WTC11 (cell line): ENCODE measurements around the gene SCNN1A. TPM values are rescaled to one million over a fixed set of nuclear protein-coding genes. Genes with fewer than 3 reads are reported as not detected.
A peak's percentile ranks its signal among the peaks of the same experiment; 100 is the strongest.

Source experiments
- ATAC-seq: fragments of 200-7000 bp; cut with Tn5 transposase; 2 replicates; pipeline ENCODE4 v1.10.0; 2021; ENCODE audit warnings: mild to moderate bottlenecking, moderate library complexity
- CTCF ChIA-PET: fragments of 300-600 bp; sonication (Branson Sonifier 250); formaldehyde crosslinking; loops from one replicate; lab custom pipeline; 2021; ENCODE audit warnings: antibody characterized with exemption; lab: Charles Lee
- POLR2A ChIA-PET: fragments of 350-600 bp; sonication (Branson Sonifier 250); formaldehyde crosslinking; loops from one replicate; lab custom pipeline; 2021; ENCODE audit warnings: antibody characterized with exemption; lab: Charles Lee
- DNase-seq: peaks from one replicate; pipeline ENCODE4 v3.0.0; 2021; ENCODE audit warnings: low spot score
- H3K27ac Mint-ChIP-seq: 2 replicates; pipeline ENCODE4 v1.8.0; 2021; ENCODE audit warnings: mixed read lengths
- H3K27me3 Mint-ChIP-seq: 2 replicates; pipeline ENCODE4 v1.8.0; 2021; ENCODE audit warnings: low read depth, mild to moderate bottlenecking, moderate library complexity, mixed read lengths
- H3K36me3 Mint-ChIP-seq: 2 replicates; pipeline ENCODE4 v1.8.0; 2021; ENCODE audit warnings: mixed read lengths
- H3K4me1 Mint-ChIP-seq: 2 replicates; pipeline ENCODE4 v1.8.0; 2022; ENCODE audit warnings: mixed read lengths
- H3K4me3 Mint-ChIP-seq: 2 replicates; pipeline ENCODE4 v1.8.0; 2021; ENCODE audit warnings: mild to moderate bottlenecking, moderate library complexity, mixed read lengths
- H3K9me3 Mint-ChIP-seq: 2 replicates; pipeline ENCODE4 v1.8.0; 2021; ENCODE audit warnings: mixed read lengths
- GTF2I ChIP-seq: fragments of 250-450 bp; sonication (Bioruptor Pico); conservative IDR thresholded peaks from 2 replicates; pipeline ENCODE4 v1.4.0; 2021; ENCODE audit warnings: mild to moderate bottlenecking
- KAT7 ChIP-seq: sonication (generic); formaldehyde crosslinking; IDR thresholded peaks from 2 replicates; pipeline ENCODE4 v1.8.1; 2023; ENCODE audit warnings: missing genetic modification reagents, mild to moderate bottlenecking, borderline replicate concordance
- TEAD1 ChIP-seq: sonication (generic); formaldehyde crosslinking; IDR thresholded peaks from 2 replicates; pipeline ENCODE4 v1.8.0; 2022; ENCODE audit warnings: mild to moderate bottlenecking, missing genetic modification reagents
- ZNF263 ChIP-seq: sonication (generic); formaldehyde crosslinking; IDR thresholded peaks from 2 replicates; pipeline ENCODE4 v1.8.1; 2022; ENCODE audit warnings: low read depth, mild to moderate bottlenecking, moderate library complexity, missing genetic modification reagents
- total RNA-seq: library from RNA; stranded (reverse); gene quantifications from 3 replicates; pipeline ENCODE4 v1.2.3, GENCODE V29; 2021
- TF ChIP-seq, protein P1 (sequence below): fragments of 250-450 bp; sonication (Bioruptor Pico); IDR thresholded peaks from 2 replicates; pipeline ENCODE4 v1.9.0; 2021; ENCODE audit warnings: mild to moderate bottlenecking
- TF ChIP-seq, protein P2 (sequence below): sonication (generic); formaldehyde crosslinking; IDR thresholded peaks from 2 replicates; pipeline ENCODE4 v1.8.0; 2022; ENCODE audit warnings: mild to moderate bottlenecking, missing genetic modification reagents
- TF ChIP-seq, protein P3 (sequence below): sonication (generic); formaldehyde crosslinking; IDR thresholded peaks from 2 replicates; pipeline ENCODE4 v1.8.1; 2022; ENCODE audit warnings: low read depth, missing genetic modification reagents, borderline replicate concordance
- TF ChIP-seq, protein P4 (sequence below): sonication (generic); formaldehyde crosslinking; IDR thresholded peaks from 2 replicates; pipeline ENCODE4 v1.8.1; 2023; ENCODE audit warnings: mild to moderate bottlenecking, missing genetic modification reagents, moderate library complexity
- TF ChIP-seq, protein P5 (sequence below): fragments of 250-450 bp; sonication (Bioruptor Pico); conservative IDR thresholded peaks from 2 replicates; pipeline ENCODE4 v1.9.0; 2021; ENCODE audit warnings: mild to moderate bottlenecking
- TF ChIP-seq, protein P6 (sequence below): sonication (generic); formaldehyde crosslinking; IDR thresholded peaks from 2 replicates; pipeline ENCODE4 v1.8.1; 2022; ENCODE audit warnings: missing genetic modification reagents, borderline replicate concordance
- TF ChIP-seq, protein P7 (sequence below): sonication (generic); formaldehyde crosslinking; IDR thresholded peaks from 2 replicates; pipeline ENCODE4 v1.8.1; 2022; ENCODE audit warnings: mild to moderate bottlenecking, missing genetic modification reagents, moderate library complexity, borderline replicate concordance
- TF ChIP-seq, protein P8 (sequence below): fragments of 250-450 bp; sonication (Bioruptor Pico); IDR thresholded peaks from 2 replicates; pipeline ENCODE4 v1.8.0; 2021; ENCODE audit warnings: mild to moderate bottlenecking
- TF ChIP-seq, protein P9 (sequence below): sonication (generic); formaldehyde crosslinking; IDR thresholded peaks from 2 replicates; pipeline ENCODE4 v1.8.1; 2023; ENCODE audit warnings: mild to moderate bottlenecking, missing genetic modification reagents
- TF ChIP-seq, protein P10 (sequence below): sonication (generic); formaldehyde crosslinking; IDR thresholded peaks from 2 replicates; pipeline ENCODE4 v1.8.1; 2023; ENCODE audit warnings: mild to moderate bottlenecking, missing genetic modification reagents, moderate library complexity

The SCNN1A gene
- total RNA-seq, 1 experiment from 2014 or later: 100 TPM

DNA sequence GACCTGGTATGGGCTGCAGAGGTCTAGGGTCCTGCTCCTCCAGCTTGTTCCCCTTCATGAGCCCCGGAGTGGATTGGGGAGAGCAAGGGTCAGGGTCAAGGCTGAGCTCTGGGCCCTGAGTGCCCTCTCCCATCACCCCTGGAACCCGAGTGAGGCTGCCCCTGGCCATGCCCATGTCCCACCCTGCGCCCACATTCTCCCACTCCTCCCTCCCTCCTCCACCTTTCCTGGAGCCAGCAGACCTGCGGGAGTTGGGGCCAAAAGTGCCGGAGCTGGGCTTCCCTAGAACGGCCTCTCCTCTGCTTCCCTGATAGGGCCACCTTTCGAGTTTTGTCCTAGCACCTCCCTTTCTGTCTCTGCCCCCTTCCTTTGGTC, 590 bp downstream of the SCNN1A start:
- TF ChIP-seq, protein P1, sequence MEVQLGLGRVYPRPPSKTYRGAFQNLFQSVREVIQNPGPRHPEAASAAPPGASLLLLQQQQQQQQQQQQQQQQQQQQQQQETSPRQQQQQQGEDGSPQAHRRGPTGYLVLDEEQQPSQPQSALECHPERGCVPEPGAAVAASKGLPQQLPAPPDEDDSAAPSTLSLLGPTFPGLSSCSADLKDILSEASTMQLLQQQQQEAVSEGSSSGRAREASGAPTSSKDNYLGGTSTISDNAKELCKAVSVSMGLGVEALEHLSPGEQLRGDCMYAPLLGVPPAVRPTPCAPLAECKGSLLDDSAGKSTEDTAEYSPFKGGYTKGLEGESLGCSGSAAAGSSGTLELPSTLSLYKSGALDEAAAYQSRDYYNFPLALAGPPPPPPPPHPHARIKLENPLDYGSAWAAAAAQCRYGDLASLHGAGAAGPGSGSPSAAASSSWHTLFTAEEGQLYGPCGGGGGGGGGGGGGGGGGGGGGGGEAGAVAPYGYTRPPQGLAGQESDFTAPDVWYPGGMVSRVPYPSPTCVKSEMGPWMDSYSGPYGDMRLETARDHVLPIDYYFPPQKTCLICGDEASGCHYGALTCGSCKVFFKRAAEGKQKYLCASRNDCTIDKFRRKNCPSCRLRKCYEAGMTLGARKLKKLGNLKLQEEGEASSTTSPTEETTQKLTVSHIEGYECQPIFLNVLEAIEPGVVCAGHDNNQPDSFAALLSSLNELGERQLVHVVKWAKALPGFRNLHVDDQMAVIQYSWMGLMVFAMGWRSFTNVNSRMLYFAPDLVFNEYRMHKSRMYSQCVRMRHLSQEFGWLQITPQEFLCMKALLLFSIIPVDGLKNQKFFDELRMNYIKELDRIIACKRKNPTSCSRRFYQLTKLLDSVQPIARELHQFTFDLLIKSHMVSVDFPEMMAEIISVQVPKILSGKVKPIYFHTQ (CRISPR knock-in tag): no peak
- TF ChIP-seq, protein P2, sequence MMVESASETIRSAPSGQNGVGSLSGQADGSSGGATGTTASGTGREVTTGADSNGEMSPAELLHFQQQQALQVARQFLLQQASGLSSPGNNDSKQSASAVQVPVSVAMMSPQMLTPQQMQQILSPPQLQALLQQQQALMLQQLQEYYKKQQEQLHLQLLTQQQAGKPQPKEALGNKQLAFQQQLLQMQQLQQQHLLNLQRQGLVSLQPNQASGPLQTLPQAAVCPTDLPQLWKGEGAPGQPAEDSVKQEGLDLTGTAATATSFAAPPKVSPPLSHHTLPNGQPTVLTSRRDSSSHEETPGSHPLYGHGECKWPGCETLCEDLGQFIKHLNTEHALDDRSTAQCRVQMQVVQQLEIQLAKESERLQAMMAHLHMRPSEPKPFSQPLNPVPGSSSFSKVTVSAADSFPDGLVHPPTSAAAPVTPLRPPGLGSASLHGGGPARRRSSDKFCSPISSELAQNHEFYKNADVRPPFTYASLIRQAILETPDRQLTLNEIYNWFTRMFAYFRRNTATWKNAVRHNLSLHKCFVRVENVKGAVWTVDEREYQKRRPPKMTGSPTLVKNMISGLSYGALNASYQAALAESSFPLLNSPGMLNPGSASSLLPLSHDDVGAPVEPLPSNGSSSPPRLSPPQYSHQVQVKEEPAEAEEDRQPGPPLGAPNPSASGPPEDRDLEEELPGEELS: peak; percentile 6; the same call in 1 of the 2 replicates
- DNase-seq (no peak), ATAC-seq (no peak)
- Mint-ChIP-seq H3K4me3 (peak overlapping the region; percentile 91), H3K27ac (peak overlapping the region; percentile 99), H3K4me1 (peaks cover 82% of the 10 kb centered on the region), H3K27me3 (no peaks in the 10 kb centered on the region), H3K9me3 (no peaks in the 10 kb centered on the region), H3K36me3 (peaks cover 4% of the 10 kb centered on the region)
- ChIA-PET POLR2A (interaction anchor here (0.7 to 5.1 kb wide), 15 partner anchors 8 to 160 kb away, joined by 3 to 48 read pairs (median 9); partner anchors contain the start of genes GAPDH, LTBR, TAPBPL and TNFRSF1A), CTCF (interaction anchor here (0.6 to 8.0 kb wide), 11 partner anchors 9 to 163 kb away, joined by 3 to 68 read pairs (median 6); partner anchors contain the start of gene LTBR)

DNA sequence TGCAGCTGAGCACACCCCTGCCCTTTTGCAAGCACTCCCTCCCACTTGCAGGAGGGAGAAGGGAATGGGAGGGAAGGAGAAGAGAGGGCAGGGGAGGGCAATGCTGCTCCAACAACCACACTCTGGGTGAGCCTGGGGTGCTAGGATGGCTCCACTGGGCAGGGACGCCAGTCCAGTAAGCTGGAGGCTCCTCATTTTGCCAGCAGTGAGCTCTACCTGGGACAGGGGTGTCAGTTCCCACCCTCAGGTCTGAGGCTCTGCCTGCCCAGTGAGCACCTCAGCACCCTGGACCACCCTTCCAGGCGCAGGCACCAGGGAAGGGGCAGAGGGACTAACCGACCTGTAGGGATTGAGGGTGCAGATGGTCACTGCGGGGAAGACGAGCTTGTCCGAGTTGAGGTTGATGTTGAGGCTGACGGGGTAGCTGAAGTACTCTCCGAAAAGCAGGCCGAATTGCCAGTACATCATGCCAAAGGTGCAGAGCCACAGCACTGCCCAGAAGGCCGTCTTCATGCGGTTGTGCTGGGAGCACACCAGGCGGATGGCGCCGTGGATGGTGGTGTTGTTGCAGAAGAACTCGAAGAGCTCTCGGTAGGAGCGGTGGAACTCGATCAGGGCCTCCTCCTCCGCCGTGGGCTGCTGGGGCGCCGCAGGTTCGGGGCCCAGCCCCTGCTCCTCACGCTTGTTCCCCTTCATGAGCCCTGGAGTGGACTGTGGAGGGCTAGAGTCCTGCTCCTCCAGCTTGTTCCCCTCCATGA, 1.2 kb downstream of the SCNN1A start:
- H3K9me3 Mint-ChIP-seq: no peaks in the 10 kb centered on the region
- H3K4me1 Mint-ChIP-seq: peaks cover 84% of the 10 kb centered on the region
- CTCF ChIA-PET: interaction anchor here (1.0 to 8.0 kb wide), 9 partner anchors 9 to 164 kb away, joined by 3 to 68 read pairs (median 10); partner anchors contain the start of gene LTBR
- peak overlapping the region; percentile 91 for H3K4me3 Mint-ChIP-seq
- no peak for ATAC-seq
- peaks cover 5% of the 10 kb centered on the region for H3K36me3 Mint-ChIP-seq
- POLR2A ChIA-PET: interaction anchor here (1.0 to 5.1 kb wide), 12 partner anchors 8 to 160 kb away, joined by 3 to 48 read pairs (median 9); partner anchors contain the start of genes GAPDH, TAPBPL, TNFRSF1A and VAMP1
- no peaks in the 10 kb centered on the region for H3K27me3 Mint-ChIP-seq
- DNase-seq: no peak
- peak overlapping the region; percentile 99 for H3K27ac Mint-ChIP-seq
- TF ChIP-seq, protein P3, sequence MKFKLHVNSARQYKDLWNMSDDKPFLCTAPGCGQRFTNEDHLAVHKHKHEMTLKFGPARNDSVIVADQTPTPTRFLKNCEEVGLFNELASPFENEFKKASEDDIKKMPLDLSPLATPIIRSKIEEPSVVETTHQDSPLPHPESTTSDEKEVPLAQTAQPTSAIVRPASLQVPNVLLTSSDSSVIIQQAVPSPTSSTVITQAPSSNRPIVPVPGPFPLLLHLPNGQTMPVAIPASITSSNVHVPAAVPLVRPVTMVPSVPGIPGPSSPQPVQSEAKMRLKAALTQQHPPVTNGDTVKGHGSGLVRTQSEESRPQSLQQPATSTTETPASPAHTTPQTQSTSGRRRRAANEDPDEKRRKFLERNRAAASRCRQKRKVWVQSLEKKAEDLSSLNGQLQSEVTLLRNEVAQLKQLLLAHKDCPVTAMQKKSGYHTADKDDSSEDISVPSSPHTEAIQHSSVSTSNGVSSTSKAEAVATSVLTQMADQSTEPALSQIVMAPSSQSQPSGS (CRISPR knock-in tag): no peak
- TF ChIP-seq, protein P4, sequence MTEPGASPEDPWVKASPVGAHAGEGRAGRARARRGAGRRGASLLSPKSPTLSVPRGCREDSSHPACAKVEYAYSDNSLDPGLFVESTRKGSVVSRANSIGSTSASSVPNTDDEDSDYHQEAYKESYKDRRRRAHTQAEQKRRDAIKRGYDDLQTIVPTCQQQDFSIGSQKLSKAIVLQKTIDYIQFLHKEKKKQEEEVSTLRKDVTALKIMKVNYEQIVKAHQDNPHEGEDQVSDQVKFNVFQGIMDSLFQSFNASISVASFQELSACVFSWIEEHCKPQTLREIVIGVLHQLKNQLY (CRISPR knock-in tag): no peak
- TF ChIP-seq, protein P5, sequence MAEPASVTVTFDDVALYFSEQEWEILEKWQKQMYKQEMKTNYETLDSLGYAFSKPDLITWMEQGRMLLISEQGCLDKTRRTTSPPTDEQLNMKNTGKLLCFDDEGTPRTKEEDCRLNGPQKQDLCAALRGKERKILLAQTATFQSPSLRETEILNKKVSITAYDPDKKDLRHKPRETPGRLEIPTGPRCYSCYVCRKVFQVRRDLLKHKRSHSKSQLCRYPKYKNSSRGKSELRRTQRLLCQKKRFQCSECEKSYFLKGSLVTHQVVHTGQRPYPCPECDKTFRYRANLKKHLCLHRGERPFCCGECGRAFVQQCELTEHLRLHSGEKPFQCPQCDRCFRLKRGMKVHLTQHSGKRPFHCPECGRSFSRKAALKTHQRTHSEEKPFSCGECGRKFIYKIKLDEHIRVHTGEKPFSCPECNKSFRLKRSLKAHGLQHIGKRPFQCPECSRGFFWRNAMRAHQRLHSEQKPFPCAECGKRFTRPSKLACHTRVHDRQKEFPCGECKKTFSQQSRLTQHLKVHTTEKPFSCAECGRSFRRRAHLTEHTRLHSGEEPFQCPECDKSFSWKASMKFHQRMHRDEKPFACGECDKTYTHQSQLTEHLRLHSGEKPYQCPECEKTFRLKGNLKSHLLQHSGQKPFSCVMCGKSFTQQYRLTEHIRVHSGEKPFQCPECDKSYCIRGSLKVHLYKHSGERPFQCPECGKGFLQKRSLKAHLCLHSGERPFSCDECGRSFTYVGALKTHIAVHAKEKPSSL: no peak
- TF ChIP-seq, protein P6, sequence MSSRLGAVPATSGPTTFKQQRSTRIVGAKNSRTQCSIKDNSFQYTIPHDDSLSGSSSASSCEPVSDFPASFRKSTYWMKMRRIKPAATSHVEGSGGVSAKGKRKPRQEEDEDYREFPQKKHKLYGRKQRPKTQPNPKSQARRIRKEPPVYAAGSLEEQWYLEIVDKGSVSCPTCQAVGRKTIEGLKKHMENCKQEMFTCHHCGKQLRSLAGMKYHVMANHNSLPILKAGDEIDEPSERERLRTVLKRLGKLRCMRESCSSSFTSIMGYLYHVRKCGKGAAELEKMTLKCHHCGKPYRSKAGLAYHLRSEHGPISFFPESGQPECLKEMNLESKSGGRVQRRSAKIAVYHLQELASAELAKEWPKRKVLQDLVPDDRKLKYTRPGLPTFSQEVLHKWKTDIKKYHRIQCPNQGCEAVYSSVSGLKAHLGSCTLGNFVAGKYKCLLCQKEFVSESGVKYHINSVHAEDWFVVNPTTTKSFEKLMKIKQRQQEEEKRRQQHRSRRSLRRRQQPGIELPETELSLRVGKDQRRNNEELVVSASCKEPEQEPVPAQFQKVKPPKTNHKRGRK: no peak
- TF ChIP-seq, protein P7, sequence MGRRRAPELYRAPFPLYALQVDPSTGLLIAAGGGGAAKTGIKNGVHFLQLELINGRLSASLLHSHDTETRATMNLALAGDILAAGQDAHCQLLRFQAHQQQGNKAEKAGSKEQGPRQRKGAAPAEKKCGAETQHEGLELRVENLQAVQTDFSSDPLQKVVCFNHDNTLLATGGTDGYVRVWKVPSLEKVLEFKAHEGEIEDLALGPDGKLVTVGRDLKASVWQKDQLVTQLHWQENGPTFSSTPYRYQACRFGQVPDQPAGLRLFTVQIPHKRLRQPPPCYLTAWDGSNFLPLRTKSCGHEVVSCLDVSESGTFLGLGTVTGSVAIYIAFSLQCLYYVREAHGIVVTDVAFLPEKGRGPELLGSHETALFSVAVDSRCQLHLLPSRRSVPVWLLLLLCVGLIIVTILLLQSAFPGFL: no peak
- TF ChIP-seq, protein P8, sequence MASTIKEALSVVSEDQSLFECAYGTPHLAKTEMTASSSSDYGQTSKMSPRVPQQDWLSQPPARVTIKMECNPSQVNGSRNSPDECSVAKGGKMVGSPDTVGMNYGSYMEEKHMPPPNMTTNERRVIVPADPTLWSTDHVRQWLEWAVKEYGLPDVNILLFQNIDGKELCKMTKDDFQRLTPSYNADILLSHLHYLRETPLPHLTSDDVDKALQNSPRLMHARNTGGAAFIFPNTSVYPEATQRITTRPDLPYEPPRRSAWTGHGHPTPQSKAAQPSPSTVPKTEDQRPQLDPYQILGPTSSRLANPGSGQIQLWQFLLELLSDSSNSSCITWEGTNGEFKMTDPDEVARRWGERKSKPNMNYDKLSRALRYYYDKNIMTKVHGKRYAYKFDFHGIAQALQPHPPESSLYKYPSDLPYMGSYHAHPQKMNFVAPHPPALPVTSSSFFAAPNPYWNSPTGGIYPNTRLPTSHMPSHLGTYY (CRISPR knock-in tag): no peak
- TF ChIP-seq, protein P9, sequence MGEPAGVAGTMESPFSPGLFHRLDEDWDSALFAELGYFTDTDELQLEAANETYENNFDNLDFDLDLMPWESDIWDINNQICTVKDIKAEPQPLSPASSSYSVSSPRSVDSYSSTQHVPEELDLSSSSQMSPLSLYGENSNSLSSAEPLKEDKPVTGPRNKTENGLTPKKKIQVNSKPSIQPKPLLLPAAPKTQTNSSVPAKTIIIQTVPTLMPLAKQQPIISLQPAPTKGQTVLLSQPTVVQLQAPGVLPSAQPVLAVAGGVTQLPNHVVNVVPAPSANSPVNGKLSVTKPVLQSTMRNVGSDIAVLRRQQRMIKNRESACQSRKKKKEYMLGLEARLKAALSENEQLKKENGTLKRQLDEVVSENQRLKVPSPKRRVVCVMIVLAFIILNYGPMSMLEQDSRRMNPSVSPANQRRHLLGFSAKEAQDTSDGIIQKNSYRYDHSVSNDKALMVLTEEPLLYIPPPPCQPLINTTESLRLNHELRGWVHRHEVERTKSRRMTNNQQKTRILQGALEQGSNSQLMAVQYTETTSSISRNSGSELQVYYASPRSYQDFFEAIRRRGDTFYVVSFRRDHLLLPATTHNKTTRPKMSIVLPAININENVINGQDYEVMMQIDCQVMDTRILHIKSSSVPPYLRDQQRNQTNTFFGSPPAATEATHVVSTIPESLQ (CRISPR knock-in tag): no peak
- TF ChIP-seq, protein P10, sequence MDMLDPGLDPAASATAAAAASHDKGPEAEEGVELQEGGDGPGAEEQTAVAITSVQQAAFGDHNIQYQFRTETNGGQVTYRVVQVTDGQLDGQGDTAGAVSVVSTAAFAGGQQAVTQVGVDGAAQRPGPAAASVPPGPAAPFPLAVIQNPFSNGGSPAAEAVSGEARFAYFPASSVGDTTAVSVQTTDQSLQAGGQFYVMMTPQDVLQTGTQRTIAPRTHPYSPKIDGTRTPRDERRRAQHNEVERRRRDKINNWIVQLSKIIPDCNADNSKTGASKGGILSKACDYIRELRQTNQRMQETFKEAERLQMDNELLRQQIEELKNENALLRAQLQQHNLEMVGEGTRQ (CRISPR knock-in tag): no peak
- TF ChIP-seq KAT7 (CRISPR knock-in tag) (no peak), TEAD1 (CRISPR knock-in tag) (0 out of 2 replicates have a peak, but pooled peaks have one; percentile 29), ZNF263 (CRISPR knock-in tag) (no peak), GTF2I (CRISPR knock-in tag) (no peak)
